Measurements from ENCODE around the gene KATNAL1.

DNA sequence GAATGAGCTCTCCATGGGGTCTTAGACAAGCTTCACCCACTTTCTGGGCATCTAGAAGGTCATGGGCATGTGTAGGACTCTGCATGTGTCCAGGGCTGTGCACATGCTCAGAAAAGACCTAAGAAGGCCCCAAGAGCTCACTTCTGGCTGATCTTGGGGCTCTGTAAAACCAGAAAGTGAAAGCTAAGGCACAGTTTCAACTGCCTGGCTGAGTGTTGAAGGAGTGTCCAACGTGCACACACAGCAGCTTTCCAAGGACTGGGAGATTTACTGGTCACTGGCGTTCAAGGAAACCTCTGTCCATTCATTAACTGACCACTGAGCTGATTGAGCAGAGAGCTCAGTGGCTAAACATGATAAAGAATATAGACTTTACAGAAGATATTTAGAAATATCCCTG lies 137.9 kb downstream of the KATNAL1 start:
- TF ChIP-seq POLR2A (IDR thresholded peaks at IDR 0.05; ENCODE audit: low read length) (no peak), GATA1 (IDR thresholded peaks at IDR 0.05; ENCODE audit: low read depth, low read length) (no peak)

Data from erythroblast (primary cell).